Testis (tissue), 3 donors: Measurements from ENCODE around the gene SLC26A11. TPM values are rescaled to one million over a fixed set of nuclear protein-coding genes. Genes with fewer than 3 reads are reported as not detected.

Source experiments
- DNase-seq: peaks from one replicate; pipeline ENCODE4 v3.0.0-alpha.2; 2019
- H3K27ac ChIP-seq, 2 donors: fragments of 200-600 bp; sonication (generic); one replicate each; pipeline ENCODE4 v1.5.1; 2019
- H3K27me3 ChIP-seq: fragments of 200-600 bp; sonication (generic); one replicate; pipeline ENCODE4 v1.5.1; 2019
- H3K36me3 ChIP-seq: fragments of 200-600 bp; sonication (generic); one replicate; pipeline ENCODE4 v1.5.1; 2017; ENCODE audit warnings: low read depth; ENCODE audit errors: missing control alignments
- H3K4me1 ChIP-seq: fragments of 200-600 bp; sonication (generic); one replicate; pipeline ENCODE4 v1.5.1; 2019
- H3K4me3 ChIP-seq, 2 donors: fragments of 200-600 bp; sonication (generic); one replicate each; pipeline ENCODE4 v1.5.1; 2017 to 2019
- H3K9me3 ChIP-seq: fragments of 200-600 bp; sonication (generic); one replicate; pipeline ENCODE4 v1.5.1; 2017
- CTCF ChIP-seq, 3 experiments: fragments of 450-650 bp in 2 of 3; fragments of 200-600 bp in 1 of 3; sonication (generic) in 1 of 3; IDR thresholded peaks; one replicate each; pipeline ENCODE4 v1.5.1; 2016 to 2019; ENCODE audit warnings: antibody characterized with exemption in 3 of 3, mild to moderate bottlenecking in 2 of 3, moderate library complexity in 1 of 3
- POLR2A ChIP-seq: fragments of 450-650 bp; IDR thresholded peaks from one replicate; pipeline ENCODE4 v1.6.1; 2017; ENCODE audit warnings: antibody characterized with exemption, mild to moderate bottlenecking, moderate library complexity
- WGBS, 2 donors: methylation state at CpG; one replicate each; pipeline ENCODE4 v1.1.5; 2018; 5-methylcytosine and 5-hydroxymethylcytosine counted together
- intact Hi-C: fragments of 100-400 bp; cut with DNase I; formaldehyde crosslinking; loops from one replicate; pipeline ENCODE4 v1.15.1; 2023; ENCODE audit warnings: low total_unique reads
- polyA plus RNA-seq: library from polyadenylated mRNA; stranded (reverse); fragments of 350-450 nt; fragmentation: Illumina TruSeq; extraction: RNeasy Lipid Tissue Mini Kit (QIAGEN cat#74804); gene quantifications from one replicate; pipeline ENCODE4 v1.2.3, GENCODE V29; 2014; ENCODE audit warnings: low read depth, low replicate concordance; ENCODE audit not compliant: insufficient read depth
- total RNA-seq, 2 donors: library from RNA; depleted of rRNA; stranded (reverse); fragments of >200 nt; gene quantifications; one replicate each; pipeline ENCODE4 v1.2.3, GENCODE V29; 2016

SLC26A11 gene
- total and polyA plus RNA-seq, 3 donors from 2014 or later, result 8.4 to 19.0 (median 16.9) TPM

DNA sequence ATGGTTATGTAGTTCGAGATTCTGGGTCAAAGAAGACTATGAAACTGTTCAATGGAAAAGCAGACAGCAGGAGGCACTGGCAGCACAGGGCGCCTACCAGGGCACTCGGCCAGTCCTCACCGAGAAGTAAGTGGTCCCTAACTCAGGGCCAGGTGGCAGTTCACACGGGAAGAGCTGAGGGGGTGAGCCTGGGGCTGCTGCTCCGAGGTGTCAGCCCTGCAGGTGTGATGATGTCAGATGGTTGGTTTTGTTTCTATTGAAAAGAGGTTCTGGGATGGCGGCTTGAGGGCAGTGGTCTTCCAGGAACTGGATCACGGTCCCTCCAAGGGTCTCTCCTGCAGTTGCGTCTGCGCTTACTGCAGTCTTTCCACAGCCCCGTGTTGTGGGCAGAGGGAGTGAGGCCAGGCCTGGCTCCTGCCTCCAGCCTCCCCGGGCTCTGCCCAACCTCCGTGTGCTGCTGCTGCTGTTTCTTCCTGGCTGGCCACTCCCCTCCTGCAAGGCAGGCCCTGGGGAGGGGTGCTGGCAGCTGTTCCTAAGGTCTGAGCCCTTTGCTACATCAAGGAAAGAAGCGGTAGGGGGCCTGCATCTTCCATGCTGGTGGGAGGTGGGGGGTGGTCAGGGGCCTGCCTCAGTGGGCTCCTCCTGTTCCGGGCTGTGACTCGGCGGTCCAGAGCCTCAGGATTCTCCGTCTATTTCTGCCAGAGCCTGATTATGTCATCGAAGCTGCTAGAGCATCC lies 63.1 kb downstream of the SLC26A11 start:
- peaks cover 9% of the 10 kb centered on the region for H3K4me1 ChIP-seq
- no peaks in the 10 kb centered on the region for H3K36me3 ChIP-seq
- 64 to 69% methylated on average over 11 to 19 of the region's 19 CpGs for WGBS, 2 donors
- no peaks in the 10 kb centered on the region for H3K27me3 ChIP-seq
- DNase-seq, result no peak
- no peaks in the 10 kb centered on the region for H3K9me3 ChIP-seq
- intact Hi-C loops, result no loop called here
- H3K27ac ChIP-seq, result no peak overlapping the region
- TF ChIP-seq CTCF (IDR thresholded peaks at IDR 0.05) (no peak), POLR2A (no peak)
- no peak overlapping the region for H3K4me3 ChIP-seq

DNA sequence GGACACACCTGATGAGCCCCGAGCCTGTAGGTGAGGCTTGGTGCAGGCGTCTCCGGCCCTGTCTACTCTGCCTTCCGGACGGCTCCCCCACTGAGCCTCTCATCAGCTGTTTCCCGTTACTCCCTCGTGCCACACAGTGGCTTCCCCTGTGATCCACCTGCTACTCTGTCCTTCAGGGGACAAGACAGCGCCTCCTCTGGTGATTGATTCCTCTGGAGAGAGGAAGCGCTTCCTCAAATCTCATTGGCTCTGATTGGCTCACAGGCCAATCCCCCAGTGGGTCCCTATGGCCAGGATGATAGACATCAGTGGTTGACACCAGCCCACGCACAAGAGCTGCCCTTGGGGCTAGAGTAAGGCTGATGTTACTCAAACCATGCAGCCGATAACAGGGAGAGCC lies 64.4 kb downstream of the SLC26A11 start:
- TF ChIP-seq CTCF (IDR thresholded peaks at IDR 0.05), result no peak
- no peak for TF ChIP-seq POLR2A
- 71 to 80% methylated on average over 9 to 11 of the region's 11 CpGs for WGBS, 2 donors

DNA sequence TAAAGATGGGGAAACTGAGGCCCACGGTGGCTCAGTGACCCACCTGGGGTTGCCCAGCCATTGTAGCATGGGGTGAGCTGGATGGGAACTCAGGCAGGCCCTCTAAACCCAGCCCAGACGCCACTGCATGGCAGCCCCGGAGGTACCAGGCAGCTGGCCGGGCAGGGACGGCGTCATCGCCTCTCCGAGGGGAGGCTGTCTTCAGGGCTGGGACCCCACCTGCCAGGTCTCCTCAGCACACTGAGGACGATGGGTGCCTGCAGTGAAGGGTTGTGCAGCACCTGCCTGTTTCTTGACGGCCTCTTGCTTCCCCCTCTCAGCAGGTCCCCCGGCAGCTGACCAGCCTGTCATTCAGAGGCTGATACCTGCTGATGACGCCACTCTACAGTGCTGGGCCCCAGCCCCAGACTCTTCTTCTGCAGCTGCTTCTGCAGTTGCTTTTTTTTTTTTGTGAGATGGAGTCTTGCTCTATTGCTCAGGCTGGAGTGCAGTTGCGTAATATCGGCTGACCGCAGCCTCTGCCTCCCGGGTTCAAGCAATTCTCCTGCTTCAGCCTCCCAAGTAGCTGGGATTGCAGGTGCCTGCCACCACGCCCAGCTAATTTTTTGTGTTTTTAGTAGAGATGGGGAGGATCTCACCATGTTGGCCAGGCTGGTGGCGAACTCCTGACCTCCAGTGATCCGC lies 65.2 kb downstream of the SLC26A11 start:
- no peaks in the 10 kb centered on the region for H3K9me3 ChIP-seq
- 91 to 94% methylated on average over 10 to 19 of the region's 19 CpGs for WGBS, 2 donors
- H3K27ac ChIP-seq, result no peak overlapping the region
- no peak overlapping the region for H3K4me3 ChIP-seq
- TF ChIP-seq POLR2A (no peak), CTCF (IDR thresholded peaks at IDR 0.05) (no peak)
- no peaks in the 10 kb centered on the region for H3K27me3 ChIP-seq
- no peaks in the 10 kb centered on the region for H3K36me3 ChIP-seq
- intact Hi-C loops, result no loop called here
- H3K4me1 ChIP-seq, result peaks cover 6% of the 10 kb centered on the region
- no peak for DNase-seq

More for the DNA sequence above, 64.4 kb downstream of the SLC26A11 start:
- Histone ChIP-seq H3K4me1 (peaks cover 9% of the 10 kb centered on the region), H3K36me3 (no peaks in the 10 kb centered on the region), H3K4me3 (no peak overlapping the region), H3K9me3 (no peaks in the 10 kb centered on the region), H3K27ac (no peak overlapping the region), H3K27me3 (no peaks in the 10 kb centered on the region)
- intact Hi-C loops, result no loop called here
- DNase-seq, result no peak

DNA sequence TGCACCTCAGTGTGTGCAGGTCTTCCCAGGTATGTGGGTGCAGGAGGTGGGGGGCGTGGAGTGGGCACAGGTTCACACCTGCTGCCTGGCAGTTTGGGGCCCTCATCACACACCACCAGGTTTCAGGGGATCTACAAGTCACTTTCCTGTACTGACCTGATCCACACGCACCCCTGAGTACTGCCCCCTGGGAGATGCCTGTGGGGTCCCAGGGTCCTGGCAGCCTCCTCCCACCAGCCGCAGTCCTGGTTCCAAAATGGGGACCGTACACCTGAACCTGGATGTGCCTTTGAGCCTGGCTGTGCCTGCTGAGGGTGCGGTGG lies 66.4 kb downstream of the SLC26A11 start:
- WGBS, 2 donors, result 94% methylated on average over 4 to 5 of the region's 5 CpGs
- intact Hi-C loops, result no loop called here
- no peak overlapping the region for H3K4me3 ChIP-seq
- DNase-seq, result no peak
- no peak for TF ChIP-seq CTCF (IDR thresholded peaks at IDR 0.05)
- TF ChIP-seq POLR2A, result no peak
- H3K9me3 ChIP-seq, result no peaks in the 10 kb centered on the region
- H3K27me3 ChIP-seq, result no peaks in the 10 kb centered on the region
- peaks cover 6% of the 10 kb centered on the region for H3K4me1 ChIP-seq
- no peaks in the 10 kb centered on the region for H3K36me3 ChIP-seq
- H3K27ac ChIP-seq, result no peak overlapping the region
